ENCODE measurements around the gene ACR.
A peak's percentile ranks its signal among the peaks of the same experiment; 100 is the strongest.
"Not testable (repeated sequence)": the region's sequence is repeated elsewhere in the genome, so short reads cannot be mapped to it uniquely, and the experiment has no call there.

ACR gene

DNA sequence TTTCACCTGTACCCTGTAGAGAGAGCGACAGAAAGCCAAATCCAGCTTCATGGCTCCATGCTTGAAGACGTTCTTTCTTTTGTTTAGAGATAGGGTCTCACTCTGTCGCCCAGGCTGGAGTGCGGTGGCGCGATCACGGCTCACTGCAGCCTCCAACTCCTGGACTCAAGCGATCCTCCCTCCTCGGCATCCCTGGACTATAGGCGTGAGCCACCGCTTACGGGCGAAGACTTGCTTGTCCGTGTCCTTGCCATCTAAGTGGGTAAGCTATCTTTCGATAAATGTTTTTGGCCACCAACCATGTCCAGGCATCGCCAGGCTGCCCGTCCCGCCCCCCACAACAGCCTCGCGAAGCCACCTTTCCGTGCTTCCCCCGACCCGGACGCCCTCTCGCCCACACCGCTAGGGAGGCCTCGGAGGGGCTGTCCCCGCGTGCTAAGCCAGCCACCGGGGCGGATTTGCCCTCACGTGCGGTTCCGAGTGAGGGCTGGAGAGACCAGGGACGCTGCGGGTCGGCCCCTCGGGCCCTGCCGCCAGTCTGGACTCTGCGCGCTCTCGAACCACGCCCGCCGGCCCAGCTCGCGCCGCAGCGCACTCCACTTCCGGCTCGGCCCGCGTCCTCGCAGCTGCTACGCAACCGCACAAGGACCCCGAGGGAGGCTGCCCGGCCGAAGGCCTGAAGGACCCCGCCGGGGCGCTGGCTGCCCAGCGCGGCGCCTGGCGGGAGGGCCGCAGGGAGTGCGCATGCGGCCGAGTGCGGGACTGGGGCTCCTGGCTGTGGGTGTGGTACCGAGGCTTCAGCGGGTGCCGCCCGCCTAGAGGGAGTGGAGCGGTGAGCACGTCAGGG is 45.3 kb downstream of the ACR start, which contains the start of gene RABL2B:
RABL2B (minus strand) TSS at position 604 of the 847 bp plus-strand sequence. CDS start 1,342 bp downstream, outside the sequence.
- peak; percentile 93 to 96 (median 95) for DNase-seq

DNA sequence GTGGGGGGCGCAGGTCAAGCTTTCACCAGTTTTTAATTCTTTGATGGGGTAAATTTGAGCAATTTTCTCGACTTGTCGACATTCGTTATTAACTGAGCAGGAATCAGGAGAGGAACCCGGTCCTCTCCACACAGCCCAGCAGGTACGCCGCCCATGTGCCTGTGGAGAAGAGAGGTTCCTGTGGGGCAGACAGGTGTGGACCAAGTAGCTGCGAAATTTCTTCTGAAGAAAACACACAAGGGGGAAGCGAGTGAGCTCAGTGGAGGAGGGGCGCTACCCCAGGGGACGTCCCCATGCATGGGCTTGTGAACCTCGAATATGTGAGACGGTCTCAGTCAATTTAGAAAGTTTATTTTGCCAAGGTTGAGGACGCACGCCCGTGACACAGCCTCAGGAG is 45.9 kb downstream of the ACR start:
- not testable (repeated sequence) for DNase-seq

DNA sequence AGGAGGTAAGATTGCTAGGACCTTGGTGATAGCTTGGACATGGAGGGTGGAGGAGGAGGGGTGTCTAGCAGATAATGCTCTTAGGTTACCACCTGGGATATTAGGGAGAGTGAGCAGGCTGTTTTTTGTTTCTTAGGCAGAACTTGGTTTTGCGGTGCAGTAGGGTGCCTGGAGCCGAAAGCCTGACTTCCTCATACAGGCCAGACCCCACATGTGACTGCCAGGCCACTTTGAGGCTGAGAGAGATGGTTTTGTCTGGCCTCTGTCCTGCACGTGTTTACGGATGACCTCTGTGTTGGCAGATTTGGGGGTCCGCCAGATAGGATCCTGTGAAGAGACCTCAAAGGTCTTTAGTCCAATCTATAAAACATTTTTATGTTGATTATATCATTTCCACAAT is 47.3 kb downstream of the ACR start:
- DNase-seq, result peak; percentile 40 to 55 (median 46)

DNA sequence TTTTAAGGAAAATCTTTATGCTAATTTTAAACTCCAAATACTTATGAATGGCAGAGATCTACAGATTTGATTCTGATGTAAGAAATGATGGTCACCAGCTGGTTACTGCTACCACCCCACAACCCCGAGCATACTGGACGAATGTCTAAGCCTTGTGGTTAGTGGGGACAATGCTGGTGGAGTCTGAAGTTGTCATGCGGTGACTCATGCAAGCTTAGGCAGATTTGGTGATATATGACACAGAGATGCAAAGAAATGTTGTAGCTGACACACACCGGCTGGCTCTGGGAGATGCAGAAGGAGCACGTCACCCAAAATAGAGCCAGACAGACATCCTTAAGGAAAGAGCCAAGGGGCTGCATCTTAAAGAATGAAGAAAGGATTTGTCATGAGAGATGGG is 48.9 kb downstream of the ACR start:
- not testable (repeated sequence) for DNase-seq

Measured in suppressor macrophage (primary cell).